HAP-1 (cell line): Measurements from ENCODE around the gene VAV1.
"Not testable (repeated sequence)": the region's sequence is repeated elsewhere in the genome, so short reads cannot be mapped to it uniquely, and the experiment has no call there.

Experiments
- DNase-seq, 2 experiments: peaks; one replicate each; pipeline ENCODE4 v3.0.0-alpha.2; 2016 to 2020; ENCODE audit warnings: low spot score in 2 of 2
- H3K27me3 ChIP-seq: fragments of 250-450 bp; sonication (Bioruptor Pico); 2 replicates; pipeline ENCODE4 v1.5.1; 2020; ENCODE audit warnings: low read depth, mild to moderate bottlenecking, moderate library complexity
- H3K36me3 ChIP-seq: fragments of 250-450 bp; sonication (Bioruptor Pico); replicated peaks from 2 replicates; pipeline ENCODE4 v1.5.1; 2020; ENCODE audit warnings: mild to moderate bottlenecking
- H3K4me1 ChIP-seq: fragments of 250-450 bp; sonication (Bioruptor Pico); 2 replicates; pipeline ENCODE4 v1.5.1; 2020; ENCODE audit warnings: mild to moderate bottlenecking
- H3K4me3 ChIP-seq: fragments of 250-450 bp; sonication (Bioruptor Pico); 2 replicates; pipeline ENCODE4 v1.5.1; 2020; ENCODE audit warnings: mild to moderate bottlenecking, moderate library complexity
- H3K9me3 ChIP-seq: fragments of 250-450 bp; sonication (Bioruptor Pico); 2 replicates; pipeline ENCODE4 v1.5.1; 2020; ENCODE audit warnings: mild to moderate bottlenecking, moderate library complexity
- in situ Hi-C: fragments of 300-500 bp; cut with MboI; formaldehyde crosslinking; loops from 3 replicates; pipeline ENCODE4 v1.14.3; 2020; ENCODE audit warnings: low sequenced_read_pairs, inconsistent platforms, mixed read lengths

VAV1 gene

DNA sequence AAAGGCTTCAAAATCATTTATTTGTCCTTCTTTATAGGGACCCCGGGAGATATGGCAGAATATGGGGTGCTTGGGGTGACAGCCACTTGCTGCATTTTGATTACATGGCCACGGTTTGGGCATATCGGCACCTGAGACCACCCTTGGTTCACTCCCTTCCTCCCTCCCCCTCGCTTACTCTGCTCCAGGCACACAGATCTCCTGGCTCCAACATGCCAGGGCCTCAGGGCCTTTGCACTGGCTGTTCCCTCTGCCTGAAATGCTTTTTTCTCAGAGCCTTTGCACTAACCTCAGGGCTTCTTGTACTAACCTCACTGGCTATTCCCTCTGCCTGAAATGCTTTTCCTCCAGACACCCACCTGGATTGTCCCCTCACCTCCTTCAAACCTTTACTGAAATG is 23.8 kb downstream of the VAV1 start:
- H3K36me3 ChIP-seq, result no peaks in the 10 kb centered on the region
- H3K9me3 ChIP-seq, result peaks cover 5% of the 10 kb centered on the region; the same call in 1 of the 2 replicates
- in situ Hi-C loops, result no loop called here
- no peaks in the 10 kb centered on the region for H3K27me3 ChIP-seq
- H3K4me3 ChIP-seq, result no peak overlapping the region
- no peak for DNase-seq
- no peaks in the 10 kb centered on the region; the same call in 1 of the 2 replicates for H3K4me1 ChIP-seq

DNA sequence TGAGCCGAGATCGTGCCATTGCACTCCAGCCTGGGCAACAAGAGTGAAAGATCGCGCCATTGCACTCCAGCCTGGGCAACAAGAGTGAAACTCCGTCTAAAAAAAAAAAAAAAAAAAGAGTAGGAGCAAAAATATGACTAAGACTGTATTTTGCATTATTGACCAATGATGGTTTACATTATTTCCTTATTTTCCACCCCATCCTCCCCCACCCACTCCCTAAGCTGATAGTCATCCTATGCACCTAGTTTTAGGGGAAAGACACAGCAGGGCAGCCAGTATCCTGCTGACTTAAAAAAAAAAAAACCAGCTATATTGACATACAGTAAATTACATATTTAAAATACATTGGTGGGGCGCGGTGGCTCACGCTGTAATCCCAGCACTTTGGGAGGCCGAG is 25.1 kb downstream of the VAV1 start:
- no peak for DNase-seq
- H3K4me1 ChIP-seq, result peaks cover 3% of the 10 kb centered on the region; the same call in 1 of the 2 replicates
- in situ Hi-C loops, result no loop called here
- H3K9me3 ChIP-seq, result 0 out of 2 replicates have a peak, but pooled peaks cover 2% of the 10 kb centered on the region
- no peak overlapping the region for H3K4me3 ChIP-seq
- no peaks in the 10 kb centered on the region for H3K27me3 ChIP-seq
- H3K36me3 ChIP-seq, result no peaks in the 10 kb centered on the region

DNA sequence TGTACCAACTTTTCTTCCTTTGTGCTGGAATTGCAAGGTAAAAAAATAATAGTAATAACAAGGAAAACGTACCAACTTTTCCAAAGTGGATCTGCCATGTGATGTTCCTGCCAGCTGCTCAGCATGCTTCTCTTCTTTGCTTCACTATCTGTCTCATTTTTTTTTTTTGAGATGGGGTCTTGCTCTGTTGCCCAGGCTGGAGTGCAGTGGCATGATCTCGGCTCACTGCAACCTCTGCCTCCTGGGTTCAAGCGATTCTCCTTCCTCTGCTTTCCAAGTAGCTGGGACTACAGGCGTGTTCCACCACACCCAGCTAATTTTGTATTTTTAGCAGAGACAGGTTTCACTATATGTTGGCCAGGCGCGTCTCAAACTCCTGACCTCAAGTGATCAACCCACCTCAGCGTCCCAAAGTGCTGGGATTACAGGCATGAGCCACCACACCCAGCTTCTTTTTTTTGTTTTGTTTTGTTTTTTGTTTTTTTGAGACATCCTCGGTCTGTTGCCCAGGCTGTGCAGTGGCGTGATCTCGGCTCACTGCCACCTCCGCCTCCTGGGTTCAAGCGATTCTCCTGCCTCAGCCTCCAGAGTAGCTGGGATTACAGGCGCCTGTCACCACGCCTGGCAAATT is 27.8 kb downstream of the VAV1 start:
- H3K36me3 ChIP-seq, result not testable (repeated sequence)

DNA sequence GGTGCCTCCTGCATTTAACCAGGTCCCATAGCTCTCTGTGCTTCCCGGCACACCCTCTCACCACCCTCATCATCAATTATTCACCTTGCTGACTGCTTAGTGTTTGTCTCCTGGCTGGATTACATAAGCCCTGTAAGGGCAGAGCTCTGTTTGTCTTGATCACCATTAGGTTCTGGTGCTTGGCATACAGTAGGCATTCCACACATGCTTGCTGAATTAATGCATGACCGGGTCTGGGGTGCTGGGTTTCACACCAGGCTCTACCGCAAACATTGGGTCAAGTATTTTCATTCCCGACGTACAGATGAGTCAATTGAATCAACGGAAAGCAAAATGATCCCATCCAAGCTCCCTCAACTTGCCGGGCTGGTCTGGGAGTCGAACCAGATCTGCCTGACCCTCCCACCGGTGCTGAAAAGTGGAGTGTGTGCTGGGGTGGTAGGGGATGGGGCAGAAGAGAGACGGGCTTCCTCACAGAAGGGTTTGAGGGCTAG is 28.5 kb downstream of the VAV1 start:
- H3K9me3 ChIP-seq, result no peaks in the 10 kb centered on the region
- DNase-seq, result no peak
- in situ Hi-C loops, result no loop called here
- no peak overlapping the region for H3K4me3 ChIP-seq
- H3K27me3 ChIP-seq, result no peaks in the 10 kb centered on the region
- H3K4me1 ChIP-seq, result peaks cover 3% of the 10 kb centered on the region; the same call in 1 of the 2 replicates
- H3K36me3 ChIP-seq, result no peaks in the 10 kb centered on the region

More for the DNA sequence above, 27.8 kb downstream of the VAV1 start:
- H3K4me3 ChIP-seq, H3K9me3 ChIP-seq, H3K4me1 ChIP-seq, in situ Hi-C loops, DNase-seq, H3K27me3 ChIP-seq: not testable (repeated sequence)

GRCh38 chr19:6801485-6802086 is 29.1 kb downstream of the VAV1 start:
- no peak overlapping the region; the same call in 1 of the 2 replicates for H3K4me3 ChIP-seq
- in situ Hi-C loops, result no loop called here
- peak in 1 of 2 experiments; percentile 41 for DNase-seq

DNA sequence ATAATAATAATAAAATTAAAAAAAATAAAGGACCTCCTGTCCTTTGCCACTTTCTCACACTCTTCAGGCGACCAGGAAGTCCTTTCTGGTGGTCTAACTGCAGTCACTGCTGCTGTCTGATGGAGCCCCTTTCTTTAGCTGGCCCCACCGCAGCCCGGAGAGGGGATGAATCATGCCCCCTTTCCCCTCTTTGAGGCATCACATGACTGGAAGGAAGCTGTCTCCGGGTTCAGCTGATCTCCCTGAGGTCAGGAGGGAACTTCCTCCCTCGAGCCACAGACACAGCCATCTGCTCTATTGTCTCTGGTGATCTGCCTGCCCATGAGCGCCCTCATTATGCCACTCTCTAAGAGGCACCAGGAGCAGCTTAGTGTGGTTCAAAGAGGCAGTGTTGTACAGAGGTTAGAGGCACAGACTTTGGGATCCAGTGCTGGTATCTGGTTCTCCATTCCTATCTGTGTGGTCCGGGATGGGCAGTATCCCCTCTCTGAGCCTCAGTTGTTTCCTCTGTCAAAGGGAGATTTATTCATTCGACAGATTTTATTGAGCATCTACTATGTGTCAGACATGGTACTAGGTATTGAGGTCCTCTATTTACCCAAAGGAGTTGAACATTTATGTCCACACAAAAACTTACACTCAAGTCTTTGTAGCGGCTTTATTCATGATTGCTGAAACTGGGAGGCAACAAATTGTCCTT is 30.0 kb downstream of the VAV1 start:
- Histone ChIP-seq H3K9me3 (no peaks in the 10 kb centered on the region), H3K36me3 (no peaks in the 10 kb centered on the region), H3K27me3 (no peaks in the 10 kb centered on the region), H3K4me3 (no peak overlapping the region), H3K4me1 (peaks cover 3% of the 10 kb centered on the region; the same call in 1 of the 2 replicates)
- in situ Hi-C loops, result no loop called here
- DNase-seq, result no peak

More at GRCh38 chr19:6801485-6802086, 29.1 kb downstream of the VAV1 start:
- Histone ChIP-seq H3K9me3 (no peaks in the 10 kb centered on the region), H3K4me1 (peaks cover 3% of the 10 kb centered on the region; the same call in 1 of the 2 replicates), H3K36me3 (no peaks in the 10 kb centered on the region), H3K27me3 (no peaks in the 10 kb centered on the region)

GRCh38 chr19:6803036-6803404 is 30.5 kb downstream of the VAV1 start:
- no peaks in the 10 kb centered on the region for H3K27me3 ChIP-seq
- H3K36me3 ChIP-seq, result no peaks in the 10 kb centered on the region
- peaks cover 3% of the 10 kb centered on the region; the same call in 1 of the 2 replicates for H3K4me1 ChIP-seq
- DNase-seq, result no peak
- no peaks in the 10 kb centered on the region for H3K9me3 ChIP-seq
- in situ Hi-C loops, result no loop called here
- H3K4me3 ChIP-seq, result no peak overlapping the region

GRCh38 chr19:6806488-6806887 is 34.0 kb downstream of the VAV1 start:
- Histone ChIP-seq H3K36me3 (no peaks in the 10 kb centered on the region), H3K4me1 (peaks cover 3% of the 10 kb centered on the region; the same call in 1 of the 2 replicates), H3K4me3 (no peak overlapping the region), H3K9me3 (peaks cover 5% of the 10 kb centered on the region), H3K27me3 (no peaks in the 10 kb centered on the region)
- DNase-seq, result no peak
- in situ Hi-C loops, result no loop called here

DNA sequence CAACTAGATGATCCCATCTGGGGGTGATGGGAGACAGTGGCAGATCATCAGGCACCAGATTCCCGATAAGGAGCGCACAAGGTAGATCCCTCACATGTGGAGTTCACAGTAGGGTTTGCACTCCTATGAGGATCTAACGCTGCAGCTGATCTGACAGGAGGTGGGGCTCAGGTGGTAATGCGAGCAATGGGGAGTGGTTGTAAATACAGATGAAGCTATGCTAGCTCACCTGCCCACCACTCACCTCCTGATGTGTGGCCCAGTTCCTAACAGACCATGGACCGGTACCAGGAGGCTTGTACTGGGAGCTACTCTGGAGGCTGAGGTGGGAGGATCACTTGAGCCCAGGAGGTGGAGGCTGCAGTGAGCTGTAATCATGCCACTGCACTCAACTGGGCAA is 34.8 kb downstream of the VAV1 start:
- in situ Hi-C loops, result no loop called here
- no peak for DNase-seq
- no peaks in the 10 kb centered on the region for H3K4me1 ChIP-seq
- no peaks in the 10 kb centered on the region for H3K36me3 ChIP-seq
- H3K4me3 ChIP-seq, result no peak overlapping the region
- no peaks in the 10 kb centered on the region for H3K27me3 ChIP-seq
- H3K9me3 ChIP-seq, result peaks cover 5% of the 10 kb centered on the region

DNA sequence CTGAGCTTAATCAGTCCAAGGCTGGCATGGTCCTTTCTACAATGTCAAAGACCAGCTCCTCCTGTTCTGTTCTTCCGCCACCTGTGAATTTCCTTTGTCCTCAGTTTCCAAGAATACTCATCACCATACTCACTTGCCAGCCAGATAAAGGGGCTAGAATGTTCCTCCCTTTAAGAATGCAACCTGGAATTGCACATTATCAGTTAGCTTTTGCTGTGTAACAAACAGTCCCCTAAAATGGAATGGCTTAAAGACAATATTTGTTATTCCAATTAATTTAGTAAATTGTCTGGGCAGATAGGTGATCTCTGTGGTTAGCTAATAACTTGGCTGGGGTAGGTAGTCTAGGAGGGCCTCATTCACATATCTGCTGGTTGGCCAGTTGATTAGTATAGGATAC is 36.0 kb downstream of the VAV1 start:
- Histone ChIP-seq H3K4me3 (no peak overlapping the region), H3K27me3 (no peaks in the 10 kb centered on the region), H3K36me3 (no peaks in the 10 kb centered on the region), H3K4me1 (no peaks in the 10 kb centered on the region), H3K9me3 (peaks cover 5% of the 10 kb centered on the region)
- in situ Hi-C loops, result no loop called here
- no peak for DNase-seq

- Histone ChIP-seq H3K9me3 (peaks cover 5% of the 10 kb centered on the region), H3K36me3 (no peaks in the 10 kb centered on the region), H3K27me3 (no peaks in the 10 kb centered on the region), H3K4me3 (no peak overlapping the region), H3K4me1 (no peaks in the 10 kb centered on the region)
- in situ Hi-C loops, result no loop called here
- no peak for DNase-seq
Measured at GRCh38 chr19:6809262-6809661, 36.8 kb downstream of the VAV1 start.

- peaks cover 5% of the 10 kb centered on the region for H3K9me3 ChIP-seq
- H3K36me3 ChIP-seq, result no peaks in the 10 kb centered on the region
- no peak for DNase-seq
- no peak overlapping the region for H3K4me3 ChIP-seq
- H3K27me3 ChIP-seq, result no peaks in the 10 kb centered on the region
- no peaks in the 10 kb centered on the region for H3K4me1 ChIP-seq
- in situ Hi-C loops, result no loop called here
Measured at GRCh38 chr19:6811378-6811777, 38.9 kb downstream of the VAV1 start.

- H3K9me3 ChIP-seq, result peaks cover 5% of the 10 kb centered on the region
- in situ Hi-C loops, result no loop called here
- peak; percentile 29 to 46 for DNase-seq
Measured at GRCh38 chr19:6811906-6812305, 39.4 kb downstream of the VAV1 start.

GRCh38 chr19:6812612-6813011 is 40.1 kb downstream of the VAV1 start:
- in situ Hi-C loops, result no loop called here
- H3K9me3 ChIP-seq, result peaks cover 5% of the 10 kb centered on the region
- H3K27me3 ChIP-seq, result no peaks in the 10 kb centered on the region
- no peak for DNase-seq
- no peaks in the 10 kb centered on the region for H3K4me1 ChIP-seq
- H3K36me3 ChIP-seq, result no peaks in the 10 kb centered on the region
- H3K4me3 ChIP-seq, result no peak overlapping the region

More at GRCh38 chr19:6811906-6812305, 39.4 kb downstream of the VAV1 start:
- H3K27me3 ChIP-seq, result no peaks in the 10 kb centered on the region
- no peaks in the 10 kb centered on the region for H3K4me1 ChIP-seq
- H3K36me3 ChIP-seq, result no peaks in the 10 kb centered on the region
- no peak overlapping the region for H3K4me3 ChIP-seq
